HEK293 (cell line): ENCODE results near the gene KRTAP1-1.
"Not testable (repeated sequence)": the region's sequence is repeated elsewhere in the genome, so short reads cannot be mapped to it uniquely, and the experiment has no call there.

Source experiments
- CTCF ChIA-PET: fragments of 350-600 bp; formaldehyde crosslinking; extraction: SDS; loops from one replicate; lab custom pipeline; 2021; ENCODE audit warnings: antibody characterized with exemption; lab: Yijun Ruan, JAX
- POLR2A ChIA-PET: fragments of 300-600 bp; formaldehyde crosslinking; extraction: SDS; loops from one replicate; lab custom pipeline; 2020; ENCODE audit warnings: antibody characterized with exemption, inconsistent platforms; lab: Yijun Ruan, JAX
- H3K27ac ChIP-seq: fragments of 200-500 bp; sonication (Bioruptor generic); 2 replicates; pipeline ENCODE4 v1.5.1; 2014; ENCODE audit warnings: low read depth, low read length, control low read depth, inconsistent platforms; ENCODE audit errors: extremely low read depth
- H3K36me3 ChIP-seq, 2 experiments: fragments of 200-500 bp in 1 of 2; sonication (Bioruptor generic) in 1 of 2; 1 replicate in 1 of 2; 2 replicates in 1 of 2; pipeline ENCODE4 v1.5.1; 2014 to 2017; ENCODE audit warnings: inconsistent platforms in 2 of 2, low read length in 2 of 2; ENCODE audit not compliant: control insufficient read depth in 2 of 2, insufficient read depth in 1 of 2
- H3K4me1 ChIP-seq: fragments of 200-500 bp; sonication (Bioruptor generic); 2 replicates; pipeline ENCODE4 v1.5.1; 2014; ENCODE audit warnings: mild to moderate bottlenecking, low read length, inconsistent platforms; ENCODE audit not compliant: control insufficient read depth, insufficient read depth
- H3K4me3 ChIP-seq: 2 replicates; pipeline ENCODE4 v1.5.1; 2011; ENCODE audit warnings: low read depth, mild to moderate bottlenecking, control low read depth, low read length, moderate library complexity
- H3K9me3 ChIP-seq: fragments of 200-500 bp; sonication (Bioruptor generic); 2 replicates; pipeline ENCODE4 v1.5.1; 2014; ENCODE audit warnings: low read depth, low read length, inconsistent platforms; ENCODE audit not compliant: control insufficient read depth, insufficient read depth
- BCL11A ChIP-seq: fragments of 450-650 bp; formaldehyde crosslinking; IDR thresholded peaks from 2 replicates; pipeline ENCODE4 v1.5.1; 2016; ENCODE audit warnings: low read depth, missing biosample characterization, missing genetic modification characterization
- EGR2 ChIP-seq: fragments of 450-650 bp; formaldehyde crosslinking; IDR thresholded peaks from 2 replicates; pipeline ENCODE4 v1.5.1; 2016; ENCODE audit warnings: low read depth, missing biosample characterization, missing genetic modification characterization
- GLIS1 ChIP-seq: fragments of 450-650 bp; formaldehyde crosslinking; IDR thresholded peaks from 2 replicates; pipeline ENCODE4 v1.5.1; 2016; ENCODE audit warnings: missing biosample characterization, missing genetic modification characterization
- SETDB1 ChIP-seq: IDR thresholded peaks from one replicate; pipeline ENCODE4 v1.6.1; 2017; ENCODE audit warnings: mild to moderate bottlenecking, low read length, moderate library complexity, mixed read lengths; ENCODE audit not compliant: insufficient read length
- ZBTB11 ChIP-seq: fragments of 450-650 bp; formaldehyde crosslinking; conservative IDR thresholded peaks from 2 replicates; pipeline ENCODE4 v1.5.1; 2016; ENCODE audit warnings: low read depth, missing biosample characterization, missing genetic modification characterization
- ZBTB48 ChIP-seq: fragments of 450-650 bp; formaldehyde crosslinking; IDR thresholded peaks from 2 replicates; pipeline ENCODE4 v1.5.1; 2016; ENCODE audit warnings: missing biosample characterization, missing genetic modification characterization
- ZFHX2 ChIP-seq: fragments of 450-650 bp; formaldehyde crosslinking; conservative IDR thresholded peaks from 2 replicates; pipeline ENCODE4 v1.5.1; 2016; ENCODE audit warnings: missing biosample characterization, missing genetic modification characterization
- ZIC2 ChIP-seq: fragments of 450-650 bp; formaldehyde crosslinking; IDR thresholded peaks from 2 replicates; pipeline ENCODE4 v1.5.1; 2016; ENCODE audit warnings: missing biosample characterization, missing genetic modification characterization
- ZNF398 ChIP-seq: fragments of 450-650 bp; formaldehyde crosslinking; IDR thresholded peaks from 2 replicates; pipeline ENCODE4 v1.5.1; 2017; ENCODE audit warnings: missing biosample characterization, missing genetic modification characterization
- ZNF416 ChIP-seq: fragments of 450-650 bp; formaldehyde crosslinking; IDR thresholded peaks from 2 replicates; pipeline ENCODE4 v1.5.1; 2016; ENCODE audit warnings: missing biosample characterization, missing genetic modification characterization
- ZNF518A ChIP-seq: fragments of 450-650 bp; formaldehyde crosslinking; conservative IDR thresholded peaks from 2 replicates; pipeline ENCODE4 v1.5.1; 2016; ENCODE audit warnings: low read depth, missing biosample characterization, missing genetic modification characterization
- ZNF529 ChIP-seq: fragments of 450-650 bp; formaldehyde crosslinking; IDR thresholded peaks from 2 replicates; pipeline ENCODE4 v1.5.1; 2017; ENCODE audit warnings: missing genetic modification characterization, missing biosample characterization; ENCODE audit not compliant: insufficient replicate concordance
- ZNF555 ChIP-seq: fragments of 450-650 bp; formaldehyde crosslinking; conservative IDR thresholded peaks from 2 replicates; pipeline ENCODE4 v1.5.1; 2017; ENCODE audit warnings: missing biosample characterization, mild to moderate bottlenecking, missing genetic modification characterization, inconsistent platforms
- ZNF560 ChIP-seq: fragments of 450-650 bp; formaldehyde crosslinking; IDR thresholded peaks from 2 replicates; pipeline ENCODE4 v1.5.1; 2017; ENCODE audit warnings: missing biosample characterization, missing genetic modification characterization, borderline replicate concordance
- ZNF600 ChIP-seq: fragments of 450-650 bp; formaldehyde crosslinking; IDR thresholded peaks from 2 replicates; pipeline ENCODE4 v1.5.1; 2016; ENCODE audit warnings: missing biosample characterization, missing genetic modification characterization
- ZNF654 ChIP-seq: fragments of 450-650 bp; formaldehyde crosslinking; IDR thresholded peaks from 2 replicates; pipeline ENCODE4 v1.5.1; 2016; ENCODE audit warnings: low read depth, missing biosample characterization, missing genetic modification characterization
- ZNF776 ChIP-seq: fragments of 450-650 bp; formaldehyde crosslinking; IDR thresholded peaks from 2 replicates; pipeline ENCODE4 v1.5.0; 2017; ENCODE audit warnings: missing biosample characterization, missing genetic modification characterization, borderline replicate concordance
- ZSCAN5A ChIP-seq: fragments of 450-650 bp; formaldehyde crosslinking; IDR thresholded peaks from 2 replicates; pipeline ENCODE4 v1.5.1; 2016; ENCODE audit warnings: missing biosample characterization, missing genetic modification characterization

Gene KRTAP1-1

GRCh38 chr17:41046735-41047465 lies 5.7 kb upstream of the KRTAP1-1 start, which contains the start of gene KRTAP2-1:
Gene KRTAP2-1, minus strand, starts transcription at chr17:41047316. Its CDS starts 49 bp downstream, at chr17:41047267.
- H3K27ac ChIP-seq: not testable (repeated sequence)
- TF ChIP-seq ZIC2 (peak; percentile 94), GLIS1 (tag by site-specific recombination) (peak; percentile 79)
- TF ChIP-seq, all 188 proteins: peak for 2; not testable (repeated sequence) for 186
- CTCF ChIA-PET, H3K36me3 ChIP-seq, H3K4me1 ChIP-seq, H3K4me3 ChIP-seq, POLR2A ChIA-PET, H3K9me3 ChIP-seq: not testable (repeated sequence)

GRCh38 chr17:41042953-41043352 lies 1.7 kb upstream of the KRTAP1-1 start:
- TF ChIP-seq ZBTB48: no peak
- TF ChIP-seq ZSCAN5A (tag by site-specific recombination): no peak
- no peak for TF ChIP-seq ZFHX2
- CTCF ChIA-PET: interaction anchor here (1.0 to 1.5 kb wide), 2 partner anchors 15 to 79 kb away, joined by 3 read pairs; no protein-coding TSS in a partner anchor
- Histone ChIP-seq H3K36me3 (no peaks in the 10 kb centered on the region), H3K27ac (no peak overlapping the region), H3K9me3 (no peaks in the 10 kb centered on the region; the same call in 1 of the 2 replicates), H3K4me3 (no peak overlapping the region), H3K4me1 (no peaks in the 10 kb centered on the region)
- POLR2A ChIA-PET: no interaction called here

GRCh38 chr17:41037853-41038350 lies 3.3 kb downstream of the KRTAP1-1 start:
- no peaks in the 10 kb centered on the region for H3K4me1 ChIP-seq
- CTCF ChIA-PET: interaction anchor here (0.5 to 1.0 kb wide), 3 partner anchors 9 to 314 kb away, joined by 3 read pairs; no protein-coding TSS in a partner anchor
- POLR2A ChIA-PET: no interaction called here
- no peaks in the 10 kb centered on the region for H3K9me3 ChIP-seq
- no peak overlapping the region for H3K27ac ChIP-seq
- no peak overlapping the region for H3K4me3 ChIP-seq
- no peaks in the 10 kb centered on the region for H3K36me3 ChIP-seq
- TF ChIP-seq ZNF555 (tag by site-specific recombination) (no peak), ZNF560 (tag by site-specific recombination) (no peak), ZNF776 (tag by site-specific recombination) (no peak), ZNF518A (no peak), ZBTB11 (tag by site-specific recombination) (no peak), ZNF416 (tag by site-specific recombination) (no peak), ZFHX2 (no peak), BCL11A (tag by site-specific recombination) (no peak), EGR2 (tag by site-specific recombination) (no peak), SETDB1 (no peak), ZNF600 (no peak), ZNF398 (tag by site-specific recombination) (no peak), ZNF654 (no peak), ZNF529 (tag by site-specific recombination) (no peak)
